DND-41 (cell line): ENCODE measurements around the gene LDLRAD2.

Experiments used
- ATAC-seq: fragments of 200-7000 bp; cut with Tn5 transposase; 3 replicates; pipeline ENCODE4 v1.9.1; 2021; ENCODE audit warnings: low read depth; ENCODE audit not compliant: insufficient read depth
- DNase-seq: peaks from one replicate; pipeline ENCODE4 v3.0.0-alpha.2; 2020
- H2AFZ ChIP-seq: 2 replicates; pipeline ENCODE4 v1.6.0; 2012; ENCODE audit warnings: low read depth, low read length
- H3K27ac ChIP-seq: 2 replicates; pipeline ENCODE4 v1.5.1; 2012; ENCODE audit warnings: low read length, inconsistent platforms
- H3K27me3 ChIP-seq: fragments of 200-600 bp; sonication (generic); 2 replicates; pipeline ENCODE4 v1.6.0; 2012; ENCODE audit warnings: low read length, mild to moderate bottlenecking, inconsistent platforms; ENCODE audit not compliant: insufficient read depth, poor library complexity
- H3K36me3 ChIP-seq: 2 replicates; pipeline ENCODE4 v1.5.1; 2012; ENCODE audit warnings: low read length, inconsistent platforms; ENCODE audit not compliant: insufficient read depth
- H3K4me1 ChIP-seq: 2 replicates; pipeline ENCODE4 v1.5.1; 2012; ENCODE audit warnings: mild to moderate bottlenecking, low read length; ENCODE audit not compliant: insufficient read depth
- H3K4me2 ChIP-seq: 2 replicates; pipeline ENCODE4 v1.6.0; 2012; ENCODE audit warnings: mild to moderate bottlenecking, moderate library complexity, low read length, inconsistent platforms; ENCODE audit not compliant: insufficient read depth
- H3K4me3 ChIP-seq, 2 experiments: fragments of 200-600 bp in 1 of 2; shearing (Covaris generic) in 1 of 2; 2 replicates each; pipeline ENCODE4 v1.5.1; 2012 to 2016; ENCODE audit warnings: inconsistent platforms in 2 of 2, low read length in 2 of 2, mild to moderate bottlenecking in 2 of 2, low read depth in 1 of 2, moderate library complexity in 1 of 2
- H3K79me2 ChIP-seq: 2 replicates; pipeline ENCODE4 v1.6.0; 2012; ENCODE audit warnings: low read length, inconsistent platforms; ENCODE audit not compliant: insufficient read depth
- H3K9ac ChIP-seq: 2 replicates; pipeline ENCODE4 v1.6.0; 2012; ENCODE audit warnings: low read depth, mild to moderate bottlenecking, inconsistent platforms, low read length, moderate library complexity
- H3K9me3 ChIP-seq: 2 replicates; pipeline ENCODE4 v1.5.1; 2012; ENCODE audit warnings: low read length, moderate library complexity, mild to moderate bottlenecking, inconsistent platforms; ENCODE audit not compliant: insufficient read depth, severe bottlenecking
- H4K20me1 ChIP-seq: 2 replicates; pipeline ENCODE4 v1.6.0; 2012; ENCODE audit warnings: low read length; ENCODE audit not compliant: insufficient read depth
- EZH2 ChIP-seq: IDR thresholded peaks from 3 replicates; pipeline ENCODE4 v1.6.1; 2012; ENCODE audit warnings: borderline replicate concordance, low read depth, mild to moderate bottlenecking, moderate library complexity, low read length, inconsistent platforms; ENCODE audit not compliant: severe bottlenecking
- TF ChIP-seq, protein P1 (sequence below): IDR thresholded peaks from 2 replicates; pipeline ENCODE4 v1.5.1; 2012; ENCODE audit warnings: borderline replicate concordance, low read length, moderate library complexity, mild to moderate bottlenecking; ENCODE audit not compliant: poor library complexity, severe bottlenecking; ENCODE audit errors: extremely low read depth

The LDLRAD2 gene

DNA sequence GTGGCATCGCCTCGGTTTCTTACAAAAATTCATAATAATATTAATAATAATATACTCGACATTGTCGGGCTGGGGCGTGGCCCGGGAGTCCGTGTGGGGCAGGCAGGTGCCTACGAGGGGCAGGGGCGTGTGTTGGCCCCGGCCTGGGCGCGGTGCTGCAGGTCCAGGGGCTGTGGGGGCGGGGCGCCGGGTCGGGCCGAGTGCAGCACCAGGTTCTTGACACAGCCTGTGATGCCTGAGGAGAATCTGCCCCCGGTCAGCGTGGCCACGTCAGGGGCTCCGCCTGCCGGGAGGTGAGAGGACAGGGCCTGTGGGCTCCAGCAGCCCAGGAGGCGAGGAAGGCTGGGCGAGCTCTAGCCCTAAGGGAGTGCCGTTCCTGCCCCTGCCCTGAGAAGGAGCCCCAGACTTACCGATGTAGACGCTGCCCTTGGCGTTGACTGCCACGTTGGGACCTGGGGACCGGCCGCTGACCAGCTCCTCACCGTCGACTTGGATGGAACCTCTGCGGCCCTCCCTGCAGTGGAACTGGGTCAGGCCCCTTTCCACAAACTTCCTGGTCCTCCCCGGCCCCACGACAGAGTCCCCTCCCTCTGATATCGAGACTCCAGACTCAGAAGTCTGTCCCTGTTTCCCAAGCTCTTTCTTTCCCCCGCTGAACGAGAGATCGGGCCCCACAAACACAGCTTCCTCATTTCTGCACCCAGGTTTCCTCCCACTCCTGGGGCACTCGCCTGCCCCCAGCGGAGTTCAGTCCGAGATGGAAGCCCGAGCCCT lies 11.3 kb downstream of the LDLRAD2 start:
- H3K79me2 ChIP-seq, result no peaks in the 10 kb centered on the region
- no peaks in the 10 kb centered on the region; the same call in 1 of the 2 replicates for H4K20me1 ChIP-seq
- 0 out of 2 replicates have a peak, but pooled peaks cover 2% of the 10 kb centered on the region for H3K4me1 ChIP-seq
- no peak overlapping the region for H3K4me3 ChIP-seq
- no peaks in the 10 kb centered on the region for H3K9me3 ChIP-seq
- no peak for ATAC-seq
- TF ChIP-seq EZH2, result no peak
- TF ChIP-seq, protein P1, sequence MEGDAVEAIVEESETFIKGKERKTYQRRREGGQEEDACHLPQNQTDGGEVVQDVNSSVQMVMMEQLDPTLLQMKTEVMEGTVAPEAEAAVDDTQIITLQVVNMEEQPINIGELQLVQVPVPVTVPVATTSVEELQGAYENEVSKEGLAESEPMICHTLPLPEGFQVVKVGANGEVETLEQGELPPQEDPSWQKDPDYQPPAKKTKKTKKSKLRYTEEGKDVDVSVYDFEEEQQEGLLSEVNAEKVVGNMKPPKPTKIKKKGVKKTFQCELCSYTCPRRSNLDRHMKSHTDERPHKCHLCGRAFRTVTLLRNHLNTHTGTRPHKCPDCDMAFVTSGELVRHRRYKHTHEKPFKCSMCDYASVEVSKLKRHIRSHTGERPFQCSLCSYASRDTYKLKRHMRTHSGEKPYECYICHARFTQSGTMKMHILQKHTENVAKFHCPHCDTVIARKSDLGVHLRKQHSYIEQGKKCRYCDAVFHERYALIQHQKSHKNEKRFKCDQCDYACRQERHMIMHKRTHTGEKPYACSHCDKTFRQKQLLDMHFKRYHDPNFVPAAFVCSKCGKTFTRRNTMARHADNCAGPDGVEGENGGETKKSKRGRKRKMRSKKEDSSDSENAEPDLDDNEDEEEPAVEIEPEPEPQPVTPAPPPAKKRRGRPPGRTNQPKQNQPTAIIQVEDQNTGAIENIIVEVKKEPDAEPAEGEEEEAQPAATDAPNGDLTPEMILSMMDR, result no peak
- H3K36me3 ChIP-seq, result no peaks in the 10 kb centered on the region
- no peaks in the 10 kb centered on the region for H3K27me3 ChIP-seq
- H3K4me2 ChIP-seq, result no peak overlapping the region
- no peak for DNase-seq
- no peak overlapping the region for H3K9ac ChIP-seq
- H3K27ac ChIP-seq, result no peak overlapping the region
- H2AFZ ChIP-seq, result no peak overlapping the region

DNA sequence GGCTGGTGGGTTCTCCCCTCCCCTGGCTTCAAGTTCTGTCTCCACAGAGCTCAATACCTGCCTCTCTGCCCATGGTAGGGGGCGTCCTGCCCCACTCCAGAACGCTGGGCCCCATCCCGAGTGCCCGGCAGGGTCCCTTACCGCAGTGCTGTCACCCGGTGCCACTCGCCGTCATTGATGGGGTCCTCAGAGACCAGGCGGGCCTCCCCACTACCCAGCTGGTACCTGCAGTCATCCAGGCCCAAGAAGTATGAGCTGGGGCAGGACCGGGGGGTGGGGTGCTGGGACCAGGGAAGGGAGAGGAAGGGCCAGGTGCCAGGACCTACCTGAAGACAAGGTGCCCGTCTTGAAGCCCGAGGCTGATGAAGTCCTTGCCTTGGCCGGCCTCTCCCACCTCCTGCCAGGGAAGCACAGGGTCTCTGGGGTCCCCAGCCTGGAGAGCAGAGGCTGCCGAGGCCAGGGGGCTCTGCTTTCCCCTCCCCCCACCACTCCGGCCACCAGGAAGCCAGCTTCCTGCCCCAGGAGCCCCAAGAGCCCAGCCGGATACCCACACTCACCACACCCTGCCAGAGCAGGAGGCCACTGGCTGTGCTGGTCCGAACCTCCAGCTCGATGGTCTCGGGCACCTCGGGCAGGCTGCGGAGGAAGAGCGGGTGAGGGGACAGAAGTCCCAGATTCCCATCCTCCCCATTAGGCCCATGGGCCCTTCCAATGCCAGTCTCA lies 12.1 kb downstream of the LDLRAD2 start:
- no peaks in the 10 kb centered on the region for H3K36me3 ChIP-seq
- H3K4me3 ChIP-seq, result no peak overlapping the region
- no peak overlapping the region for H2AFZ ChIP-seq
- no peaks in the 10 kb centered on the region; the same call in 1 of the 2 replicates for H4K20me1 ChIP-seq
- no peak for ATAC-seq
- H3K9ac ChIP-seq, result no peak overlapping the region
- no peak for DNase-seq
- no peaks in the 10 kb centered on the region for H3K4me1 ChIP-seq
- no peaks in the 10 kb centered on the region for H3K79me2 ChIP-seq
- no peak for TF ChIP-seq EZH2
- TF ChIP-seq, protein P1, result no peak
- no peak overlapping the region for H3K27ac ChIP-seq
- H3K9me3 ChIP-seq, result no peaks in the 10 kb centered on the region
- no peak overlapping the region for H3K4me2 ChIP-seq
- no peaks in the 10 kb centered on the region for H3K27me3 ChIP-seq

DNA sequence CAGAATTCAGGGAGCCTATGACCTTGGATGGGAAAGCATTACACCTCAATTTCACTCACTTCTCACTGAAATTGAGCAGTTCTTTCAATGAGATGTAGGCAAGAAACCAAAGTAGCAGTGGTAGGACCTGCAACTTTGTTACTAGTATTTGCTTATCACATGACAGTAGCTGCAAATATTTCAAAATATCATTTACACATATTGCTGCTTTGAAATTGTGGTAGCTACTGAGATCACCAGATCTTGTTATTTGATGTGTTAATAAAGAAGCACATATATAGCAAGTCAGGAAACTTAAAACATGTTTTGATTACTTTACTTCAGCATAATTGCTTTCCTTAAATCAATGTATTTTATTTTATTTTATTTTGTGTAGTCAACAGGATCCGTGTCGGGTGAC lies 12.9 kb downstream of the LDLRAD2 start:
- ATAC-seq, result no peak

More for the DNA sequence above, 12.9 kb downstream of the LDLRAD2 start:
- H3K27me3 ChIP-seq, result no peaks in the 10 kb centered on the region
- H3K79me2 ChIP-seq, result no peaks in the 10 kb centered on the region
- no peak overlapping the region for H3K4me3 ChIP-seq
- H4K20me1 ChIP-seq, result no peaks in the 10 kb centered on the region; the same call in 1 of the 2 replicates
- no peaks in the 10 kb centered on the region for H3K9me3 ChIP-seq
- H3K4me2 ChIP-seq, result no peak overlapping the region
- TF ChIP-seq EZH2, result no peak
- TF ChIP-seq, protein P1, result no peak
- no peak overlapping the region for H3K9ac ChIP-seq
- no peaks in the 10 kb centered on the region for H3K36me3 ChIP-seq
- H3K4me1 ChIP-seq, result no peaks in the 10 kb centered on the region
- no peak for DNase-seq
- H3K27ac ChIP-seq, result no peak overlapping the region
- no peak overlapping the region for H2AFZ ChIP-seq
